Measurements from ENCODE around the gene TTLL6. TPM values are rescaled to one million over a fixed set of nuclear protein-coding genes. Genes with fewer than 3 reads are reported as not detected.

TTLL6 gene
- total and polyA plus RNA-seq, 2 donors (not counting 3 experiments of a cell fraction or from before 2014, with no cell fraction given) = not detected

- Histone ChIP-seq H3K9ac (replicated peaks; ENCODE audit: extremely low read depth, insufficient read depth, low read length) (no peak overlapping the region), H3K4me2 (ENCODE audit: insufficient read depth, low read length) (no peak overlapping the region), H3K9me3 (replicated peaks; ENCODE audit: control insufficient read depth, insufficient read depth, low read length) (no peaks in the 10 kb centered on the region), H3K27me3 (ENCODE audit: control insufficient read depth in 2 of 2, insufficient read depth in 2 of 2, low read length in 2 of 2) (peaks cover 29 to 35% of the 10 kb centered on the region in 2 experiments), H3K4me3 (replicated peaks in 1 of 3; ENCODE audit: insufficient read depth in 1 of 3, low read depth in 1 of 3, low read length in 3 of 3) (no peak overlapping the region), H3K27ac (ENCODE audit: insufficient read depth, low read depth, low read length) (no peak overlapping the region), H3K4me1 (ENCODE audit: control insufficient read depth, extremely low read depth, insufficient read depth, low read length) (peaks cover 11% of the 10 kb centered on the region), H4K20me1 (replicated peaks; ENCODE audit: control insufficient read depth, extremely low read depth, insufficient read depth, low read length) (no peaks in the 10 kb centered on the region), H3K36me3 (ENCODE audit: control insufficient read depth in 2 of 2, extremely low read depth in 1 of 2, insufficient read depth in 2 of 2, low read length in 2 of 2) (no peaks in the 10 kb centered on the region), H2AFZ (ENCODE audit: low read depth, low read length) (no peak overlapping the region), H3K79me2 (ENCODE audit: control insufficient read depth, insufficient read depth, low read length) (no peaks in the 10 kb centered on the region), H3K9me1 (replicated peaks; ENCODE audit: control insufficient read depth, extremely low read depth, insufficient read depth, low read length) (no peaks in the 10 kb centered on the region)
- no TSS peak for BruUV-seq (replicated peaks)
- CTCF ChIA-PET = no interaction called here
- dilution Hi-C loops (cut with MboI; ENCODE audit: extremely low pct_ligation_motif_present, low sequenced_read_pairs) (loop anchor here (25.0 kb wide), 1 partner anchor 97 kb away; no protein-coding TSS in a partner anchor), intact Hi-C loops (cut with micrococcal nuclease) (no loop called here)
- no peak for FAIRE-seq
- TF ChIP-seq FOS (IDR thresholded peaks at IDR 0.05; ENCODE audit: borderline replicate concordance, insufficient read depth, low read length) (no peak), POLR2A (IDR thresholded peaks at IDR 0.05; ENCODE audit: low read depth, low read length) (no peak), EZH2 (IDR thresholded peaks at IDR 0.05; ENCODE audit: borderline replicate concordance, low read depth, low read length, severe bottlenecking) (no peak), POLR2AphosphoS5 (IDR thresholded peaks at IDR 0.05; ENCODE audit: insufficient read depth, low read depth, low read length) (no peak), CTCF (IDR thresholded peaks at IDR 0.05; ENCODE audit: extremely low read depth in 1 of 2, insufficient read depth in 1 of 2, low read depth in 1 of 2, low read length in 2 of 2) (no peak), MAX (IDR thresholded peaks at IDR 0.05; ENCODE audit: insufficient read depth, insufficient read length) (no peak), JUN (IDR thresholded peaks at IDR 0.05; ENCODE audit: borderline replicate concordance, insufficient read depth, insufficient read length, low read depth) (no peak), MYC (IDR thresholded peaks at IDR 0.05; ENCODE audit: low read depth, low read length) (no peak), GATA2 (IDR thresholded peaks at IDR 0.05; ENCODE audit: insufficient read depth, insufficient read length, low read depth, low read length) (no peak)
- DNase-seq (ENCODE audit: low read depth, low spot score) = no peak
- POLR2A ChIA-PET = no interaction called here
Measured at GRCh38 chr17:48759288-48759687, 57.7 kb downstream of the TTLL6 start.
